BJ (cell line): Measurements from ENCODE around the gene SRF. TPM values are rescaled to one million over a fixed set of nuclear protein-coding genes. Genes with fewer than 3 reads are reported as not detected.
A peak's percentile ranks its signal among the peaks of the same experiment; 100 is the strongest.

Experiments
- CTCF ChIA-PET: fragments of 350-600 bp; formaldehyde crosslinking; extraction: SDS; loops from one replicate; lab custom pipeline; 2021; ENCODE audit warnings: antibody characterized with exemption, inconsistent platforms; lab: Yijun Ruan, JAX
- POLR2A ChIA-PET: fragments of 300-600 bp; sonication (Branson Sonifier 250); formaldehyde crosslinking; extraction: SDS; loops from one replicate; lab custom pipeline; 2021; ENCODE audit warnings: antibody characterized with exemption; lab: Charles Lee
- DNase-seq: peaks from one replicate; pipeline ENCODE4 v3.0.0-alpha.2; 2011; ENCODE audit warnings: low read depth
- H3K27me3 ChIP-seq: 2 replicates; pipeline ENCODE4 v1.6.0; 2011; ENCODE audit warnings: low read length; ENCODE audit not compliant: control insufficient read depth, insufficient read depth
- H3K36me3 ChIP-seq: 2 replicates; pipeline ENCODE4 v1.5.1; 2011; ENCODE audit warnings: low read length; ENCODE audit not compliant: control insufficient read depth, insufficient read depth
- H3K4me3 ChIP-seq: 2 replicates; pipeline ENCODE4 v1.5.1; 2011; ENCODE audit warnings: low read depth, mild to moderate bottlenecking, control low read depth, low read length
- polyA plus RNA-seq: library from polyadenylated mRNA; depleted of rRNA; stranded (reverse); fragments of >200 nt; gene quantifications from 2 replicates; pipeline ENCODE4 v1.2.3, GENCODE V29; 2011
- TF ChIP-seq, protein P1 (sequence below): IDR thresholded peaks from 2 replicates; pipeline ENCODE4 v1.5.1; 2011; ENCODE audit warnings: low read depth, mild to moderate bottlenecking, control low read depth, inconsistent platforms, low read length, moderate library complexity; ENCODE audit not compliant: insufficient read depth

The SRF gene
- polyA plus RNA-seq, 1 experiment: 50.5 TPM

- DNase-seq: no peak
- H3K4me3 ChIP-seq: peak within 1 kb of the TSS; percentile 77
- H3K36me3 ChIP-seq: peaks cover 26% of the 10 kb centered on the region
- ChIA-PET POLR2A (interaction anchor here (0.8 kb wide), 1 partner anchor 393 kb away, joined by 22 read pairs; the partner anchor contains the start of genes POLH and XPO5), CTCF (interaction anchor here (1.1 to 2.6 kb wide), 2 partner anchors 9 to 47 kb away, joined by 3 to 9 read pairs; partner anchors contain the start of gene DNPH1)
- TF ChIP-seq, protein P1, sequence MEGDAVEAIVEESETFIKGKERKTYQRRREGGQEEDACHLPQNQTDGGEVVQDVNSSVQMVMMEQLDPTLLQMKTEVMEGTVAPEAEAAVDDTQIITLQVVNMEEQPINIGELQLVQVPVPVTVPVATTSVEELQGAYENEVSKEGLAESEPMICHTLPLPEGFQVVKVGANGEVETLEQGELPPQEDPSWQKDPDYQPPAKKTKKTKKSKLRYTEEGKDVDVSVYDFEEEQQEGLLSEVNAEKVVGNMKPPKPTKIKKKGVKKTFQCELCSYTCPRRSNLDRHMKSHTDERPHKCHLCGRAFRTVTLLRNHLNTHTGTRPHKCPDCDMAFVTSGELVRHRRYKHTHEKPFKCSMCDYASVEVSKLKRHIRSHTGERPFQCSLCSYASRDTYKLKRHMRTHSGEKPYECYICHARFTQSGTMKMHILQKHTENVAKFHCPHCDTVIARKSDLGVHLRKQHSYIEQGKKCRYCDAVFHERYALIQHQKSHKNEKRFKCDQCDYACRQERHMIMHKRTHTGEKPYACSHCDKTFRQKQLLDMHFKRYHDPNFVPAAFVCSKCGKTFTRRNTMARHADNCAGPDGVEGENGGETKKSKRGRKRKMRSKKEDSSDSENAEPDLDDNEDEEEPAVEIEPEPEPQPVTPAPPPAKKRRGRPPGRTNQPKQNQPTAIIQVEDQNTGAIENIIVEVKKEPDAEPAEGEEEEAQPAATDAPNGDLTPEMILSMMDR: no peak
- no peaks in the 10 kb centered on the region for H3K27me3 ChIP-seq
Measured at GRCh38 chr6:43181942-43182860, 11.1 kb downstream of the SRF start, which contains the start of gene CUL9. Gene CUL9, plus strand, starts transcription at chr6:43182196. Its CDS starts 2,115 bp downstream, at chr6:43184311.

DNA sequence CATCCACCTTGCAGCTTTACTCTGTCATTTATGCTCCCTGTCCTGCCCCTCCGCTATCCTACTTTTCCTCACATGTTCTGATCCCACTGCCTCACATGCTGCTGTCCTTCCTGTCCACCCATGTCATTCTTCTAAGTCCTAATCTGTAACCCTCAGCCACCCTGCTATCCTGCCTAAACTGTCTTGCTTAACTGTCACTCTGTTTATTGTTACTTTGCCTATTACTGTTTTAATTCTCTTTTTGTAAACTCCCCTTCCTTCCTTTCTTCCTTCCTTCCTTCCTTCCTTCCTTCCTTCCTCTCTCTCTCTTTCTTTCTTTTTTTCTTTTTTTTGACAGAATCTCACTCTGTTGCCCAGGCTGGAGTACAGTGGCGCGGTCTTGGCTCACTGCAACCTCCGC, 12.4 kb downstream of the SRF start:
- no peaks in the 10 kb centered on the region for H3K27me3 ChIP-seq
- no peak for DNase-seq
- H3K4me3 ChIP-seq: no peak overlapping the region
- ChIA-PET POLR2A (no interaction called here), CTCF (no interaction called here)
- H3K36me3 ChIP-seq: peaks cover 29% of the 10 kb centered on the region
- TF ChIP-seq, protein P1: no peak

DNA sequence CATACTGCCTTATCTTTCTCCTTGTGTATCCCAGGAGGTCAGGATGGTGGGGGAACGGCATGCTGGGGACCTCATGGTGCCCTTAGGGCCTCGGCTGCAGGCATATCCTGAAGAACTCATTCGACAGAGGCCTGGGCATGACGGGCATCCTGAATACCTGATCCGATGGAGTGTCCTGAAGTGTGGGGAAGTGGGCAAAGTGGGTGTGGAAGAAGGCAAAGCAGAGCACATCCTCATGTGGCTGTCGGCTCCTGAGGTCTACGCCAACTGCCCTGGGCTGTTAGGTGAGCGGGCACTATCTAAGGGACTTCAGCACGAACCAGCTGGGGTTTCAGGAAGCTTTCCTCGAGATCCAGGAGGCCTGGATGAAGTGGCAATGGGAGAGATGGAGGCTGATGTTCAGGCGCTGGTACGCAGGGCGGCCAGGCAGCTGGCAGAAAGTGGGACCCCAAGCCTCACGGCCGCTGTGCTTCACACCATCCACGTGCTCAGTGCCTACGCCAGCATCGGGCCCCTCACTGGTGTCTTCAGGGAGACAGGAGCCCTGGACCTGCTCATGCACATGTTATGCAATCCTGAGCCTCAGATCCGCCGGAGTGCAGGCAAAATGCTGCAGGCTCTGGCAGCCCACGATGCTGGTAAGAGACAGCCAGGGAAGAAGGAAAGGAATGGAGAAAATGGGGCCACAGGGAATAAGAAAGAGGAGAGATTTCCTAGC, 13.4 kb downstream of the SRF start:
- ChIA-PET POLR2A (no interaction called here), CTCF (interaction anchor here (1.1 kb wide), 1 partner anchor 44 kb away, joined by 3 read pairs; the partner anchor contains the start of gene DNPH1)
- DNase-seq: no peak
- H3K4me3 ChIP-seq: no peak overlapping the region
- TF ChIP-seq, protein P1: no peak
- peaks cover 21% of the 10 kb centered on the region for H3K36me3 ChIP-seq
- H3K27me3 ChIP-seq: no peaks in the 10 kb centered on the region

- Histone ChIP-seq H3K27me3 (no peaks in the 10 kb centered on the region), H3K36me3 (peaks cover 16% of the 10 kb centered on the region), H3K4me3 (no peak overlapping the region)
- TF ChIP-seq, protein P1: no peak
- DNase-seq: no peak
- POLR2A ChIA-PET: no interaction called here
- CTCF ChIA-PET: no interaction called here
Measured at GRCh38 chr6:43185391-43185985, 14.4 kb downstream of the SRF start.
